ENCODE data around the gene NDRG2.
A peak's percentile ranks its signal among the peaks of the same experiment; 100 is the strongest.
"Not testable (repeated sequence)": the region's sequence is repeated elsewhere in the genome, so short reads cannot be mapped to it uniquely, and the experiment has no call there.

Gene NDRG2

GRCh38 chr14:21003788-21004346, 21.0 kb downstream of the NDRG2 start:
- no peak for DNase-seq (ENCODE audit: low read depth)

- no peak for DNase-seq (ENCODE audit: low read depth)
These were observed 23.6 kb downstream of the NDRG2 start for GRCh38 chr14:21001218-21001617.

GRCh38 chr14:20999591-20999990, 25.3 kb downstream of the NDRG2 start:
- DNase-seq (ENCODE audit: low read depth): no peak

GRCh38 chr14:20998674-20999366, 26.0 kb downstream of the NDRG2 start, which contains the start of gene SLC39A2:
Gene SLC39A2 (plus strand): TSS chr14:20999293. CDS start chr14:20999447, 154 bp downstream.
- DNase-seq (ENCODE audit: low read depth): no peak

- DNase-seq (ENCODE audit: low read depth): no peak
These were observed 26.7 kb downstream of the NDRG2 start for GRCh38 chr14:20998139-20998538.

GRCh38 chr14:20997564-20997963, 27.3 kb downstream of the NDRG2 start:
- DNase-seq (ENCODE audit: low read depth): no peak

GRCh38 chr14:20997115-20997514, 27.7 kb downstream of the NDRG2 start:
- DNase-seq (ENCODE audit: low read depth): no peak

- DNase-seq (ENCODE audit: low read depth): no peak
These were observed 28.3 kb downstream of the NDRG2 start for GRCh38 chr14:20996521-20996920.

- peak; percentile 78 for DNase-seq (ENCODE audit: low read depth)
These were observed 34.9 kb downstream of the NDRG2 start, which contains the start of gene METTL17 for GRCh38 chr14:20989787-20990600. Gene METTL17 (plus strand): TSS chr14:20989980. CDS start chr14:20990003, 23 bp downstream.

- DNase-seq (ENCODE audit: low read depth): no peak
These were observed 35.4 kb downstream of the NDRG2 start for GRCh38 chr14:20989471-20989786.

- DNase-seq (ENCODE audit: low read depth): no peak
These were observed 36.0 kb downstream of the NDRG2 start for GRCh38 chr14:20988717-20989470.

GRCh38 chr14:20986811-20987210, 38.0 kb downstream of the NDRG2 start:
- no peak for DNase-seq (ENCODE audit: low read depth)

- not testable (repeated sequence) for DNase-seq (ENCODE audit: low read depth)
These were observed 39.2 kb downstream of the NDRG2 start for GRCh38 chr14:20985650-20986049.

GRCh38 chr14:20982646-20983369, 42.1 kb downstream of the NDRG2 start:
- DNase-seq (ENCODE audit: low read depth): no peak

GRCh38 chr14:20980906-20981305, 44.0 kb downstream of the NDRG2 start:
- DNase-seq (ENCODE audit: low read depth): no peak

GRCh38 chr14:20978687-20979086, 46.2 kb downstream of the NDRG2 start:
- no peak for DNase-seq (ENCODE audit: low read depth)

- DNase-seq (ENCODE audit: low read depth): no peak
These were observed 48.6 kb downstream of the NDRG2 start for GRCh38 chr14:20976291-20976690.

- no peak for DNase-seq (ENCODE audit: low read depth)
These were observed 51.4 kb downstream of the NDRG2 start for GRCh38 chr14:20973501-20973900.

- no peak for DNase-seq (ENCODE audit: low read depth)
These were observed 53.2 kb downstream of the NDRG2 start for GRCh38 chr14:20971705-20972021.

GRCh38 chr14:20970983-20971704, 53.7 kb downstream of the NDRG2 start:
- peak; percentile 58 for DNase-seq (ENCODE audit: low read depth)

GRCh38 chr14:20970647-20970982, 54.2 kb downstream of the NDRG2 start:
- DNase-seq (ENCODE audit: low read depth): no peak
